HepG2 (cell line): ENCODE measurements around the gene GNA15. TPM values are rescaled to one million over a fixed set of nuclear protein-coding genes. Genes with fewer than 3 reads are reported as not detected.

Experiments used
- ATAC-seq: fragments of 200-7000 bp; cut with Tn5 transposase; 3 replicates; pipeline ENCODE4 v1.9.1; 2020; ENCODE audit warnings: mild to moderate bottlenecking, moderate library complexity
- BruUV-seq: library from RNA; stranded (reverse); fragments of 400-500 nt; replicated peaks from 2 replicates; lab custom pipeline; 2021; lab: Mats Ljungman, UMichigan
- CTCF ChIA-PET: fragments of 300-600 bp; formaldehyde crosslinking; extraction: SDS; loops from one replicate; lab custom pipeline; 2021; ENCODE audit warnings: low total read pairs, inconsistent platforms, low intra/inter-chr PET ratio; lab: Yijun Ruan, JAX
- POLR2A ChIA-PET: fragments of 350-600 bp; sonication (Branson Sonifier 250); formaldehyde crosslinking; loops from one replicate; lab custom pipeline; 2020; ENCODE audit warnings: antibody characterized with exemption, inconsistent platforms; lab: Yijun Ruan, JAX
- DNase-seq: peaks from one replicate; pipeline ENCODE4 v3.0.0-alpha.2; 2015; ENCODE audit warnings: low spot score
- FAIRE-seq: peaks from 3 replicates; lab custom pipeline; 2011; peaks lifted over from hg19 to GRCh38; lab: Jason Lieb, UNC
- H2AFZ ChIP-seq: one replicate; pipeline ENCODE4 v1.6.1; 2011; ENCODE audit warnings: low read length, inconsistent platforms
- H3K27ac ChIP-seq: fragments of 300-600 bp; 3 replicates; pipeline ENCODE4 v1.8.0; 2011; ENCODE audit warnings: mixed run types, mild to moderate bottlenecking, mixed read lengths, low read length, inconsistent platforms; ENCODE audit not compliant: insufficient read depth; ENCODE audit errors: extremely low read length
- H3K27me3 ChIP-seq, 2 experiments: fragments of 200-600 bp in 1 of 2; 2 replicates in 1 of 2; 3 replicates in 1 of 2; pipeline versions ENCODE4 v1.6.0 to v1.8.0; 2011; ENCODE audit warnings: low read length in 2 of 2, mild to moderate bottlenecking in 2 of 2, moderate library complexity in 2 of 2, inconsistent platforms in 1 of 2; ENCODE audit not compliant: insufficient read depth in 2 of 2, control insufficient read depth in 1 of 2
- H3K36me3 ChIP-seq, 2 experiments: fragments of 200-600 bp in 1 of 2; replicated peaks in 1 of 2; 2 replicates in 1 of 2; 3 replicates in 1 of 2; pipeline versions ENCODE4 v1.5.1 to v1.8.0; 2011; ENCODE audit warnings: low read length in 2 of 2, inconsistent platforms in 1 of 2; ENCODE audit not compliant: insufficient read depth in 2 of 2, control insufficient read depth in 1 of 2
- H3K4me1 ChIP-seq: 2 replicates; pipeline ENCODE4 v1.5.1; 2012; ENCODE audit warnings: low read length, inconsistent platforms; ENCODE audit not compliant: insufficient read depth
- H3K4me2 ChIP-seq: 2 replicates; pipeline ENCODE4 v1.6.0; 2011; ENCODE audit warnings: low read depth, low read length, inconsistent platforms
- H3K4me3 ChIP-seq, 3 experiments: fragments of 200-600 bp in 1 of 3; sonication (generic), shearing (Covaris generic) in 1 of 3; replicated peaks in 1 of 3; 2 replicates each; pipeline ENCODE4 v1.5.1; 2011 to 2016; ENCODE audit warnings: low read length in 3 of 3, inconsistent platforms in 2 of 3, low read depth in 2 of 3, mild to moderate bottlenecking in 2 of 3, control low read depth in 1 of 3, mixed read lengths in 1 of 3; ENCODE audit not compliant: insufficient read depth in 1 of 3
- H3K79me2 ChIP-seq: one replicate; pipeline ENCODE4 v1.6.1; 2011; ENCODE audit warnings: low read length, inconsistent platforms; ENCODE audit not compliant: insufficient read depth
- H3K9ac ChIP-seq: 2 replicates; pipeline ENCODE4 v1.6.0; 2011; ENCODE audit warnings: mild to moderate bottlenecking, low read depth, low read length, inconsistent platforms; ENCODE audit not compliant: insufficient read depth
- H3K9me3 ChIP-seq: 2 replicates; pipeline ENCODE4 v1.5.1; 2012; ENCODE audit warnings: mild to moderate bottlenecking, low read length
- H4K20me1 ChIP-seq: 2 replicates; pipeline ENCODE4 v1.6.0; 2011; ENCODE audit warnings: inconsistent platforms, mild to moderate bottlenecking, low read length, moderate library complexity; ENCODE audit not compliant: insufficient read depth
- AGO2 ChIP-seq: fragments of 200-400 bp; formaldehyde crosslinking; optimal IDR thresholded peaks from 2 replicates; pipeline ENCODE3; 2017; ENCODE audit warnings: mild to moderate bottlenecking, low read depth, low read length, moderate library complexity
- AKAP8 ChIP-seq: sonication (generic); formaldehyde crosslinking; IDR thresholded peaks from 2 replicates; pipeline ENCODE4 v1.5.1; 2020; ENCODE audit warnings: mild to moderate bottlenecking, missing genetic modification reagents
- HNRNPL ChIP-seq: fragments of 200-400 bp; formaldehyde crosslinking; IDR thresholded peaks from 2 replicates; pipeline ENCODE4 v1.6.1; 2017; ENCODE audit warnings: mild to moderate bottlenecking, low read depth, low read length
- NAIF1 ChIP-seq: sonication (generic); formaldehyde crosslinking; IDR thresholded peaks from 2 replicates; pipeline ENCODE4 v1.5.0; 2020; ENCODE audit warnings: mild to moderate bottlenecking, missing genetic modification reagents, borderline replicate concordance
- SETDB1 ChIP-seq: sonication (generic); formaldehyde crosslinking; IDR thresholded peaks from 2 replicates; pipeline ENCODE4 v1.5.1; 2020; ENCODE audit warnings: missing genetic modification reagents, mild to moderate bottlenecking, borderline replicate concordance
- ZC3H13 ChIP-seq: sonication (generic); formaldehyde crosslinking; IDR thresholded peaks from 2 replicates; pipeline ENCODE4 v1.8.1; 2023; ENCODE audit warnings: mild to moderate bottlenecking, missing genetic modification reagents, moderate library complexity
- ZNF263 ChIP-seq: sonication (generic); formaldehyde crosslinking; IDR thresholded peaks from 2 replicates; pipeline ENCODE4 v1.4.0; 2020; ENCODE audit warnings: missing genetic modification reagents
- ZNF280B ChIP-seq: sonication (generic); formaldehyde crosslinking; IDR thresholded peaks from 2 replicates; pipeline ENCODE4 v1.5.0; 2020; ENCODE audit warnings: missing genetic modification reagents, mild to moderate bottlenecking, borderline replicate concordance
- WGBS: methylation state at CpG from one replicate; pipeline ENCODE4 v1.1.6; 2017; ENCODE audit warnings: low lambda C conversion rate; 5-methylcytosine and 5-hydroxymethylcytosine counted together
- in situ Hi-C: cut with HindIII; loops from 2 replicates; pipeline ENCODE4 v1.10.0; 2017; ENCODE audit warnings: low pct_unique_long_range_greater_than_20kb; ENCODE audit not compliant: extremely low pct_ligation_motif_present
- intact Hi-C: fragments of 100-400 bp; cut with micrococcal nuclease; formaldehyde crosslinking; loops from one replicate; pipeline ENCODE4 v1.10.0; 2022; ENCODE audit not compliant: unreplicated experiment
- polyA plus RNA-seq, 8 experiments: library from polyadenylated mRNA; depleted of rRNA in 3 of 8; stranded (reverse) in 7 of 8; unstranded in 1 of 8; fragments of >200 nt; fragmentation: Illumina TruSeq in 4 of 8; extraction: Trizol in 4 of 8; gene quantifications; 2 replicates each; pipeline versions ENCODE4 v1.2.1 to v1.2.3, GENCODE V29; 2011 to 2016; ENCODE audit warnings: low read depth in 4 of 8, missing spikeins in 1 of 8, mixed read lengths in 1 of 8; ENCODE audit not compliant: insufficient read depth in 1 of 8
- total RNA-seq, 5 experiments: library from RNA; depleted of rRNA; stranded (reverse); fragments of >200 nt; fragmentation: Illumina TruSeq; extraction: Trizol; gene quantifications; 2 replicates each; pipeline ENCODE4 v1.2.3, GENCODE V29; 2016; ENCODE audit warnings: low read depth in 1 of 5

The GNA15 gene
- total and polyA plus RNA-seq, 2 of the 13 experiments (the other 11 are each of a cell fraction or from before 2014, with no cell fraction given): not detected

DNA sequence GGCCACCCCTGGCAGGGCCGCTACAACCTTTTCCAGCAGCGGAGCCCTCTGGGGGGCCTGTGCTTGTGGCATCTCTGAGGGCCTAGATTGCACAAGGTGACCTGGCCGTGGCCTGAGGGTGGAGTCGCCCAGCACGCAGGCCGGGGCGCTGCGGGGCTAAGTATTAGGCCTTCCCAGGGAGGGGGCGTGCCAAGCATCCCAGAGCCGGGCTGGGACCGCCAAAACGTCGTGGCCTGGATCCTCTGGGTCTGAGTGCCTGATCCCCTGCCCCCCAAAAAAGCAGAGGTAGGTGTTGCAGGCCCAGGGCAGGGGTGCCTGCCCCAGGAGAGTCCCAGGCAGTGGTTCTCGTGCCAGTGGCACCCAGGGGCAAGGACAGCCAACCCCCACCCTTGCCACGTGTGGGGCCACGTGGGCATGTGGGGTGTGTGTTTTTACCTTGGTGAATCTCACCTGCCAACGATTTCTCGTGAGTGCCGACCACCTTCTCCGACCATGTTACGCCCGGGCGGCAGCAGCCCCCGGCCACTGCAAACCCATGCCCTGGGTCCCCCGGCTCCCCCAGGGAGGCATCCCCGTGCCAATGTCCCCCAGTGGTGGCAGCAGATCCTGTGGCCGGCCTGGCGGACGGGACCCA lies 12.6 kb upstream of the GNA15 start:
- ChIA-PET CTCF (no interaction called here), POLR2A (no interaction called here)
- Histone ChIP-seq H4K20me1 (no peaks in the 10 kb centered on the region), H3K4me2 (no peak overlapping the region), H3K4me1 (no peaks in the 10 kb centered on the region), H3K4me3 (no peak overlapping the region), H3K79me2 (no peaks in the 10 kb centered on the region), H3K9me3 (no peaks in the 10 kb centered on the region), H2AFZ (no peak overlapping the region), H3K27ac (no peak overlapping the region), H3K36me3 (peaks cover 0 to 1% of the 10 kb centered on the region in 2 experiments; a peak in 1 of 5 replicates), H3K9ac (no peak overlapping the region), H3K27me3 (no peaks in the 10 kb centered on the region)
- no TSS peak for BruUV-seq
- peak; percentile 47; the same call in 1 of the 2 replicates for TF ChIP-seq HNRNPL
- 0 out of 2 replicates have a peak, but pooled peaks have one; percentile 9 for TF ChIP-seq ZC3H13 (CRISPR knock-in tag)
- TF ChIP-seq NAIF1: no peak
- TF ChIP-seq SETDB1 (CRISPR knock-in tag): no peak
- peak; percentile 77 for TF ChIP-seq AGO2
- DNase-seq (no peak), ATAC-seq (no peak), FAIRE-seq (no peak)
- intact Hi-C loops (no loop called here), in situ Hi-C loops (loop anchor here (10.0 kb wide), 1 partner anchor 48 kb away; no protein-coding TSS in a partner anchor)
- 92% methylated on average over 17 of the region's 29 CpGs for WGBS

GRCh38 chr19:3123956-3124355 lies 11.9 kb upstream of the GNA15 start:
- ATAC-seq: no peak
- no peak for TF ChIP-seq ZNF280B (CRISPR knock-in tag)
- peak; percentile 42; the same call in 1 of the 2 replicates for TF ChIP-seq AKAP8
- TF ChIP-seq ZNF263: no peak
- intact Hi-C loops (no loop called here), in situ Hi-C loops (loop anchor here (10.0 kb wide), 1 partner anchor 49 kb away; no protein-coding TSS in a partner anchor)
- ChIA-PET CTCF (no interaction called here), POLR2A (no interaction called here)
- Histone ChIP-seq H3K9ac (no peak overlapping the region), H3K27me3 (no peaks in the 10 kb centered on the region), H3K36me3 (peaks cover 0 to 1% of the 10 kb centered on the region in 2 experiments; a peak in 1 of 5 replicates), H3K9me3 (no peaks in the 10 kb centered on the region), H3K27ac (no peak overlapping the region), H3K79me2 (no peaks in the 10 kb centered on the region), H3K4me1 (no peaks in the 10 kb centered on the region), H3K4me2 (no peak overlapping the region), H4K20me1 (no peaks in the 10 kb centered on the region), H2AFZ (no peak overlapping the region), H3K4me3 (no peak overlapping the region)
- no peak for FAIRE-seq
- no peak for DNase-seq
- no TSS peak for BruUV-seq
- 36% methylated on average over 8 of the region's 8 CpGs for WGBS
